ENCODE data around the gene DALRD3.
A peak's percentile ranks its signal among the peaks of the same experiment; 100 is the strongest.

DALRD3 gene

GRCh38 chr3:49028298-49028672 is 9.9 kb upstream of the DALRD3 start:
- Histone ChIP-seq H3K36me3 (ENCODE audit: control insufficient read depth in 2 of 2, insufficient read depth in 1 of 2, low read length in 2 of 2) (peaks cover 0 to 91% of the 10 kb centered on the region in 2 experiments; a peak in 2 of 3 replicates), H3K4me3 (ENCODE audit: low read depth, low read length) (peak overlapping the region; percentile 83), H3K27ac (ENCODE audit: extremely low read depth, low read depth, low read length) (no peak overlapping the region; the same call in 1 of the 2 replicates), H3K9me3 (ENCODE audit: control insufficient read depth, insufficient read depth, low read depth, low read length) (no peaks in the 10 kb centered on the region), H3K4me1 (ENCODE audit: control insufficient read depth, insufficient read depth, low read length) (no peaks in the 10 kb centered on the region)
- TF ChIP-seq ZBTB48 (tag by site-specific recombination; IDR thresholded peaks at IDR 0.05), result no peak
- no peak for TF ChIP-seq ZNF248 (tag by site-specific recombination; IDR thresholded peaks at IDR 0.05)
- TF ChIP-seq RBAK (tag by site-specific recombination; IDR thresholded peaks at IDR 0.05), result no peak
- TF ChIP-seq PATZ1 (tag by site-specific recombination; IDR thresholded peaks at IDR 0.05), result no peak
- TF ChIP-seq ZBTB11 (tag by site-specific recombination; conservative IDR thresholded peaks at IDR 0.05; ENCODE audit: low read depth), result no peak
- TF ChIP-seq ZNF354C (tag by site-specific recombination; IDR thresholded peaks at IDR 0.05; ENCODE audit: borderline replicate concordance, low read depth), result no peak
- no peak for TF ChIP-seq ZNF155 (tag by site-specific recombination; IDR thresholded peaks at IDR 0.05)
- TF ChIP-seq ZFP3 (tag by site-specific recombination; IDR thresholded peaks at IDR 0.05; ENCODE audit: low read depth), result no peak
- TF ChIP-seq ZNF211 (tag by site-specific recombination; IDR thresholded peaks at IDR 0.05; ENCODE audit: low read depth), result no peak
- no peak for TF ChIP-seq SALL2 (tag by site-specific recombination; IDR thresholded peaks at IDR 0.05; ENCODE audit: borderline replicate concordance)
- TF ChIP-seq GFI1B (tag by site-specific recombination; IDR thresholded peaks at IDR 0.05), result no peak
- no peak for TF ChIP-seq ZNF624 (tag by site-specific recombination; IDR thresholded peaks at IDR 0.05)
- TF ChIP-seq ZNF202 (tag by site-specific recombination; IDR thresholded peaks at IDR 0.05; ENCODE audit: borderline replicate concordance), result no peak
- TF ChIP-seq REPIN1 (tag by site-specific recombination; IDR thresholded peaks at IDR 0.05; ENCODE audit: low read depth), result no peak
- no peak for TF ChIP-seq HOXA7 (CRISPR knock-in tag; IDR thresholded peaks at IDR 0.05; ENCODE audit: borderline replicate concordance)
- TF ChIP-seq ZNF610 (tag by site-specific recombination; IDR thresholded peaks at IDR 0.05; ENCODE audit: borderline replicate concordance), result no peak
- POLR2A ChIA-PET, result interaction anchor here (1.6 to 1.9 kb wide), 4 partner anchors 8 to 441 kb away, joined by 5 to 28 read pairs (median 14); partner anchors contain the start of genes QRICH1 and WDR6
- CTCF ChIA-PET, result interaction anchor here (1.1 kb wide), 1 partner anchor 41 kb away, joined by 3 read pairs; no protein-coding TSS in a partner anchor

- Histone ChIP-seq H3K9me3 (ENCODE audit: control insufficient read depth, insufficient read depth, low read depth, low read length) (no peaks in the 10 kb centered on the region), H3K4me3 (ENCODE audit: low read depth, low read length) (no peak overlapping the region), H3K4me1 (ENCODE audit: control insufficient read depth, insufficient read depth, low read length) (no peaks in the 10 kb centered on the region), H3K27ac (ENCODE audit: extremely low read depth, low read depth, low read length) (no peak overlapping the region), H3K36me3 (ENCODE audit: control insufficient read depth in 2 of 2, insufficient read depth in 1 of 2, low read length in 2 of 2) (peaks cover 0 to 90% of the 10 kb centered on the region in 2 experiments; a peak in 2 of 3 replicates)
- CTCF ChIA-PET, result no interaction called here
- TF ChIP-seq EGR2 (tag by site-specific recombination; IDR thresholded peaks at IDR 0.05; ENCODE audit: low read depth) (no peak), ZNF175 (tag by site-specific recombination; IDR thresholded peaks at IDR 0.05) (no peak), ZNF768 (tag by site-specific recombination; IDR thresholded peaks at IDR 0.05) (no peak), ZNF133 (tag by site-specific recombination; IDR thresholded peaks at IDR 0.05) (no peak), KLF8 (tag by site-specific recombination; IDR thresholded peaks at IDR 0.05) (no peak), ZNF629 (tag by site-specific recombination; IDR thresholded peaks at IDR 0.05) (no peak), ZNF692 (tag by site-specific recombination; IDR thresholded peaks at IDR 0.05) (no peak), ZNF654 (tag by site-specific recombination; IDR thresholded peaks at IDR 0.05; ENCODE audit: low read depth) (no peak)
- POLR2A ChIA-PET, result interaction anchor here (1.6 to 2.8 kb wide), 2 partner anchors 20 to 67 kb away, joined by 4 to 10 read pairs; partner anchors contain the start of genes QRICH1 and WDR6
Measured at GRCh38 chr3:49027634-49028033, 9.3 kb upstream of the DALRD3 start.

All from HEK293 (cell line).